Mesendoderm (in vitro differentiated cells): ENCODE data around the gene MPHOSPH9.
A peak's percentile ranks its signal among the peaks of the same experiment; 100 is the strongest.
"Not testable (repeated sequence)": the region's sequence is repeated elsewhere in the genome, so short reads cannot be mapped to it uniquely, and the experiment has no call there.

Experiments used
- DNase-seq: peaks from one replicate; pipeline ENCODE4 v3.0.0; 2013
- H2AK5ac ChIP-seq: 2 replicates; pipeline ENCODE4 v1.6.1; 2013; ENCODE audit warnings: low read length, inconsistent platforms
- H2BK120ac ChIP-seq: 2 replicates; pipeline ENCODE4 v1.6.1; 2013; ENCODE audit warnings: low read depth, mild to moderate bottlenecking, low read length, moderate library complexity, mixed read lengths
- H2BK15ac ChIP-seq: replicated peaks from 2 replicates; pipeline ENCODE4 v1.6.1; 2013; ENCODE audit warnings: low read depth, mild to moderate bottlenecking, moderate library complexity
- H2BK5ac ChIP-seq: 2 replicates; pipeline ENCODE4 v1.6.1; 2013; ENCODE audit warnings: low read length, inconsistent platforms
- H3K18ac ChIP-seq: 2 replicates; pipeline ENCODE4 v1.6.1; 2013; ENCODE audit warnings: mild to moderate bottlenecking, low read length, mixed read lengths
- H3K23ac ChIP-seq: one replicate; pipeline ENCODE4 v1.6.1; 2013; ENCODE audit warnings: low read length
- H3K27ac ChIP-seq: 2 replicates; pipeline ENCODE4 v1.5.1; 2013; ENCODE audit warnings: low read depth, mild to moderate bottlenecking, inconsistent platforms, low read length, moderate library complexity
- H3K27me3 ChIP-seq: 2 replicates; pipeline ENCODE4 v1.6.1; 2013; ENCODE audit warnings: low read length, control low read depth, mild to moderate bottlenecking, inconsistent platforms; ENCODE audit not compliant: insufficient read depth, poor library complexity
- H3K36me3 ChIP-seq: 2 replicates; pipeline ENCODE4 v1.6.1; 2013; ENCODE audit warnings: low read length, inconsistent platforms; ENCODE audit not compliant: control insufficient read depth, insufficient read depth
- H3K4ac ChIP-seq: one replicate; pipeline ENCODE4 v1.6.1; 2013; ENCODE audit warnings: low read depth, mild to moderate bottlenecking, low read length, moderate library complexity
- H3K4me1 ChIP-seq: 2 replicates; pipeline ENCODE4 v1.6.1; 2013; ENCODE audit warnings: low read depth, low read length, inconsistent platforms; ENCODE audit not compliant: control insufficient read depth
- H3K4me2 ChIP-seq: 2 replicates; pipeline ENCODE4 v1.6.1; 2013; ENCODE audit warnings: low read length
- H3K4me3 ChIP-seq: 2 replicates; pipeline ENCODE4 v1.5.1; 2013; ENCODE audit warnings: mild to moderate bottlenecking, low read length
- H3K56ac ChIP-seq: one replicate; pipeline ENCODE4 v1.6.1; 2013; ENCODE audit warnings: low read length
- H3K79me1 ChIP-seq: 2 replicates; pipeline ENCODE4 v1.6.1; 2013; ENCODE audit warnings: low read length, inconsistent platforms
- H3K79me2 ChIP-seq: 2 replicates; pipeline ENCODE4 v1.6.1; 2013; ENCODE audit warnings: mild to moderate bottlenecking, low read length; ENCODE audit not compliant: control insufficient read depth, insufficient read depth
- H3K9ac ChIP-seq: 2 replicates; pipeline ENCODE4 v1.6.1; 2013; ENCODE audit warnings: low read length, inconsistent platforms
- H4K5ac ChIP-seq: one replicate; pipeline ENCODE4 v1.6.1; 2013; ENCODE audit warnings: low read length
- H4K8ac ChIP-seq: one replicate; pipeline ENCODE4 v1.6.1; 2013; ENCODE audit warnings: low read depth, mild to moderate bottlenecking, control low read depth, low read length, moderate library complexity
- WGBS: extraction: QIAGEN DNeasy Blood & Tissue Kit; methylation state at CpG from one replicate; pipeline ENCODE4 v1.1.7; 2013; ENCODE audit warnings: low lambda C conversion rate, missing lambda C conversion rate; ENCODE audit not compliant: insufficient coverage; ENCODE audit errors: extremely low coverage; 5-methylcytosine and 5-hydroxymethylcytosine counted together

The MPHOSPH9 gene

DNA sequence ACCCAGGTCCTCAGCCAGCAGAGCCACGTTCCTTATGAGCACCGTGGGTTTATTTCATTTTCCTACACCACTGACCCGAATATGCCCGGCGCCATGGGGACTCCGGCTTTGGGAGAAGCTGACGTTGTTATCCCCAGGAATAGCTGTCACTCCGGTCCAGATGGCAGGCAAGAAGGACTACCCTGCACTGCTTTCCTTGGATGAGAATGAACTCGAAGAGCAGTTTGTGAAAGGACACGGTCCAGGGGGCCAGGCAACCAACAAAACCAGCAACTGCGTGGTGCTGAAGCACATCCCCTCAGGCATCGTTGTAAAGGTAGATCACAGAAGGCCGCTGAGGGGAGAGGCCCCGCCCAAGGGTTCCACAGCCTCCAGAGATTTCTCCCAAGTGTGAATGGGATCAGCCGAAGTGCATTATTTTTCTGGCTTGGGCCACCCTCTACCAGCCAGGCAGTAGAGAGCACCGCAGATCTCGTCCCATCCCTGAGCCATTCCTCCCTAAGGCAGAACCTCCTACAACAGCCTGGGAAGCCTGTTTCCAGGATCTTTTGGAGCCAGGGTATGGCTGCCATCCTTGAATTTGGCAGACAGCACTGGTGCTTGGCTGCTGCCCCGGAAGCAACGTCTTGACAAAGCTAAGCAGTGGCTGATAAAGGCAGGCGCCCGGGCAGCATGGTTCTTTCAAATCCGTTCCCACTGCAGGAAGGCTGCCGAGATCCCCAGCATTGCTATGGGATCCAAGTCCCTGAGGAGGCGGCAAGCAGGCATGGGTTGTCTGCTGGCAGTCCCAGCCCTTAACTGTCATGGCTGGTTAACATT lies 20.9 kb upstream of the MPHOSPH9 start:
- peaks cover 3% of the 10 kb centered on the region for H3K79me1 ChIP-seq
- no peaks in the 10 kb centered on the region for H3K4me1 ChIP-seq
- no peaks in the 10 kb centered on the region for H3K79me2 ChIP-seq
- H3K27ac ChIP-seq: no peak overlapping the region
- DNase-seq: no peak
- no peak overlapping the region for H2AK5ac ChIP-seq
- peaks cover 10% of the 10 kb centered on the region for H3K36me3 ChIP-seq
- H3K27me3 ChIP-seq: no peaks in the 10 kb centered on the region
- no peak overlapping the region for H2BK120ac ChIP-seq
- H3K9ac ChIP-seq: no peak overlapping the region
- H2BK5ac ChIP-seq: no peak overlapping the region
- H3K56ac ChIP-seq: no peak overlapping the region
- no CpG with 5 or more reads among the region's 24 CpGs for WGBS
- no peak overlapping the region for H3K4me2 ChIP-seq
- no peak overlapping the region for H4K5ac ChIP-seq
- no peak overlapping the region for H4K8ac ChIP-seq
- no peak overlapping the region for H3K18ac ChIP-seq
- no peak overlapping the region for H3K4me3 ChIP-seq
- no peak overlapping the region for H3K23ac ChIP-seq
- no peak overlapping the region for H3K4ac ChIP-seq
- H2BK15ac ChIP-seq: no peak overlapping the region

DNA sequence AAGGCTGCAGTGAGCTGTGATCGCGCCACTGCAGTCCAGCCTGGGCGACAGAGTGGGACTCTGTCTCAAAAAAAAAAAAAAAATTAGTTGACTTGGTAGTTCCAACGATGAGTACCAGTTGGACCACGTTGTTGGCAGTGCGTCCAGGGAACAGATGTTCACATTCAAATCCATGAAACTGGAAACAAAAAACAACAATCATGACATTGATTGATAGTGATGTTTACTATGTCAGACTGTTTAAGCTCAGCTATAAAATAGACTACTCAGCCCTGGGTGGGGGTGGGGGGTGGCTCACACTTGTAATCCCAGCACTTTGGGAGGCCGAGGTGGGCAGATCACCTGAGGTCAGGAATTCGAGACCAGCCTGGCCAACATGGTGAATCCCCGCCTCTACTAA lies 19.4 kb upstream of the MPHOSPH9 start:
- not testable (repeated sequence) for H3K56ac ChIP-seq, H3K27ac ChIP-seq, H3K4me1 ChIP-seq, H3K79me1 ChIP-seq, H3K36me3 ChIP-seq, H3K18ac ChIP-seq, H3K23ac ChIP-seq, H3K9ac ChIP-seq, H3K4ac ChIP-seq, H4K5ac ChIP-seq, H3K4me3 ChIP-seq, H4K8ac ChIP-seq, H3K79me2 ChIP-seq, H2BK5ac ChIP-seq, H3K27me3 ChIP-seq, H2AK5ac ChIP-seq, H3K4me2 ChIP-seq, H2BK15ac ChIP-seq, H2BK120ac ChIP-seq, DNase-seq
- no CpG with 5 or more reads among the region's 9 CpGs for WGBS

DNA sequence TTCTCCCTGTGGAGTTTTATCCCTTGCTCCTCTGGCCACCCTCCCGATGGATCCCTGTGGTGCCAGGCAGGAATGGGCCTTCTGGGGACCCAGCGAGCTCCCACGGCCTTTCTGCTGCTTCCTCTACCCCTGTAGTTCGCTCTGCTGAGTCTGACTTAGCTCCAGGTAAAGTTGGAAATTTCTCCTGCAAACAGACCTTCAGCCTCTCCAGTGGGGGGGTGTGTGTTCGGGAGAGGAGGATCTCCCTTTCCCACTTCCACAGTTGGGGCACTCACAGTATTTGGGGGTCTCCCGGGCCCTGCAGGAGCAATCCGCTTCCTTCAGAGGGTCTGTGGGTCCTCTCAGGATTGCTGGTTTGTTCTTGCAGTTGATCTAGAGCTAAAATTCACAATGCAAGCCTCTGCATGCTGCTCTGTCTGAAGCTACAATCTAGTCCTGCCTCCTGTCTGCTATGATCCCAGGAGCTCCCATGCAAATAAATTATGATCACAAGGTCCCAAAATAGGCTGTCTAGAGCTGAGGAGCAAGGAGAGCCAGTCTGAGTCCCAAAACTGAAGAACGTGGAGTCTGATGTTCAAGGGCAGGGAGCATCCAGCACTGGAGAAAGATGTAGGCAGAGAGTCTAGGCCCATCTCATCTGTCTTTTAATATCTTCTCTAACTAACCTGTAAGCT lies 18.6 kb upstream of the MPHOSPH9 start:
- no peak overlapping the region for H3K4ac ChIP-seq
- no peaks in the 10 kb centered on the region for H3K79me2 ChIP-seq
- H3K79me1 ChIP-seq: peaks cover 3% of the 10 kb centered on the region
- no peak overlapping the region for H3K56ac ChIP-seq
- H3K27ac ChIP-seq: no peak overlapping the region
- H4K5ac ChIP-seq: no peak overlapping the region
- no peak overlapping the region for H3K4me3 ChIP-seq
- H3K4me1 ChIP-seq: no peaks in the 10 kb centered on the region
- no peak overlapping the region for H2BK15ac ChIP-seq
- peaks cover 5% of the 10 kb centered on the region for H3K36me3 ChIP-seq
- no CpG with 5 or more reads among the region's 8 CpGs for WGBS
- no peak overlapping the region for H2AK5ac ChIP-seq
- no peak overlapping the region for H2BK120ac ChIP-seq
- H3K27me3 ChIP-seq: no peaks in the 10 kb centered on the region
- no peak overlapping the region for H3K18ac ChIP-seq
- no peak overlapping the region for H2BK5ac ChIP-seq
- H3K23ac ChIP-seq: no peak overlapping the region
- H3K4me2 ChIP-seq: no peak overlapping the region
- H4K8ac ChIP-seq: no peak overlapping the region
- H3K9ac ChIP-seq: no peak overlapping the region
- DNase-seq: no peak

DNA sequence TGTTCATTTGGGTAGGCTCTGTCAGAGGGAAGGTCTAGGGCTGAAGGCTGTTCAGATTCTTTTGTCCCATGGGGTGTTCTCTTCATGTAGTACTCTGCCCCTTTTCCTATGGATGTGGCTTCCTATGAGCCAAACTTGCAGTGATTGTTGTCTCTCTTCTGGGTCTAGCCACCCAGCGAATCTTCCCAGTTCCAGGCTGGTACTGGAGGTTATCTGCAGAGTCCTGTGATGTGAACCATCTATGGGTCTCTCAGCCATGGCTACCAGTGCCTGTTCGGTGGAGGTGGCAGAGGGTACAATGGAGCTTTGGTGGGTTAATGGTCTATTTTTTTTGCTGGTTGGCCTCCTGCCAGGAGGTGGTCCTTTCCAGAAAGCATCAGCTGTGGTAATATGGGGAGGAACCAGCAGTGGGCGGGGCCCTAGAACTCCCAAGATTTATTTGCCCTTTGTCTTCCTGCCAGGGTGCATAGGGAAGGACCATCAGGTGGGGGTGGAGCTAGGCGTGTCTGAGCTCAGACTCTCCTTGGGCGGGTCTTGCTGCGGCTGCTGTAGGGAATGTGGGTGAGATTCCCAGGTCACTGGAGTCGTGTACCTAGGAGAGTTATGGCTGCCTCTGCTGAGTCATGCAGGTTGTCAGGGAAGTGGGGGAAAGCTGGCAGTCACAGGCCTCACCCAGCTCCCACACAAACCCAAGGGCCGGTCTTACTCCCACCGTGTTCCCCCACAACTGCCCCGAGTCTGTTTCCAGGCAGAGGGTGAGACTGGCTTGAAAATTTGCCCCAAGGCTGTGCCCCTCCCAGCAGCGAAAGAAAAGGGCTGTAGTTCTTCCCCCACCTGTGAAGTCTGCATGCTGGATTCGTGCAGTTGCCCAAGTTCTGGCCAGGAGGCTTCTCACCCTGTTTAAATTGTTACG lies 17.8 kb upstream of the MPHOSPH9 start:
- Histone ChIP-seq H3K79me2 (no peaks in the 10 kb centered on the region), H4K5ac (no peak overlapping the region), H3K9ac (no peak overlapping the region), H3K4me1 (no peaks in the 10 kb centered on the region), H3K4me3 (no peak overlapping the region), H2BK5ac (no peak overlapping the region), H3K56ac (no peak overlapping the region), H3K4ac (no peak overlapping the region), H2BK120ac (no peak overlapping the region), H2BK15ac (no peak overlapping the region), H3K27ac (no peak overlapping the region), H4K8ac (no peak overlapping the region), H3K23ac (no peak overlapping the region), H3K27me3 (no peaks in the 10 kb centered on the region), H2AK5ac (no peak overlapping the region), H3K4me2 (no peak overlapping the region), H3K79me1 (peaks cover 3% of the 10 kb centered on the region), H3K18ac (no peak overlapping the region), H3K36me3 (peaks cover 5% of the 10 kb centered on the region)
- WGBS: no CpG with 5 or more reads among the region's 13 CpGs
- peak; percentile 62 for DNase-seq

DNA sequence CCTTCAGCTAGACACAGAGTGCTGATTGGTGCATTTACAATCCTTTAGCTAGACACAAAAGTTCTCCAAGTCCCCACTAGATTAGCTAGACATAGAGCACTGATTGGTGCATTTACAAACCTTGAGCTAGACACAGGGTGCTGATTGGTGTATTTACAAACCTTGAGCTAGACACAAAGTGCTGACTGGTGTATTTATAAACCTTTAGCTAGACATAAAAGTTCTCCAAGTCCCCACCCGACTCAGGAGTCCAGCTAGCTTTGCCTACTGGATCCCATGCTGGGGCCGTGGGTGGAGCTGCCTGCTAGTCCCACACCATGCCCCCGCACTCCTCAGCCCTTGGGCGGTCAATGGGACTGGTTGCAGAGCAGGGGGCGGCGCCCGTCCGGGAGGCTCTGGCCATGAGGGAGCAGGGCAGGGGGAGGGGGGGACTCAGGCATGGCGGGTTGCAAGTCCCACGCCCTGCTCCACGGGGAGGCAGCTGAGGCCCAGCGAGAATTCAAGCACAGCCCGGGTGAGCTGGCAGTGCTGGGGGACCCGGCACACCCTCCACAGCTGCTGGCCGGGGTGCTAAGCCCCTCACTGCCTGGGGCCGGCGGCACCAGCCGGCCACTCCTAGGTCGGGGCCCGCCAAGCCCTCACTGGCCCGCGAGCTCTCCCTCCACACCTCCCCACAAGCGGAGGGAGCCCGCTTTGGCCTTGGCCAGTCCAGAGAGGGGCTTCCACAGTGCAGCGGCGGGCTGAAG lies 16.2 kb upstream of the MPHOSPH9 start:
- H4K5ac ChIP-seq, H3K9ac ChIP-seq, H3K79me2 ChIP-seq, H4K8ac ChIP-seq, H3K23ac ChIP-seq, H3K27ac ChIP-seq, H3K4me1 ChIP-seq, H3K27me3 ChIP-seq, H3K18ac ChIP-seq, H3K56ac ChIP-seq, H2BK15ac ChIP-seq, H3K36me3 ChIP-seq, H2AK5ac ChIP-seq, H3K4ac ChIP-seq, H2BK5ac ChIP-seq, DNase-seq, H3K4me2 ChIP-seq, H3K4me3 ChIP-seq, H3K79me1 ChIP-seq, H2BK120ac ChIP-seq: not testable (repeated sequence)
- WGBS: no CpG with 5 or more reads among the region's 26 CpGs
